Glutamatergic neuron (in vitro differentiated cells): ENCODE data around the gene ZCCHC7. TPM values are rescaled to one million over a fixed set of nuclear protein-coding genes. Genes with fewer than 3 reads are reported as not detected.

Experiments used
- DNase-seq: peaks from one replicate; pipeline ENCODE4 v3.0.0; 2022
- H3K27ac Mint-ChIP-seq: one replicate; pipeline ENCODE4 v1.8.0; 2020; ENCODE audit warnings: mild to moderate bottlenecking, mixed read lengths, inconsistent platforms; ENCODE audit not compliant: unreplicated experiment
- H3K27me3 Mint-ChIP-seq: one replicate; pipeline ENCODE4 v1.8.0; 2020; ENCODE audit warnings: mild to moderate bottlenecking, moderate library complexity, mixed read lengths, inconsistent platforms; ENCODE audit not compliant: unreplicated experiment
- H3K36me3 Mint-ChIP-seq: one replicate; pipeline ENCODE4 v1.8.0; 2020; ENCODE audit warnings: mild to moderate bottlenecking, mixed read lengths, inconsistent platforms; ENCODE audit not compliant: unreplicated experiment
- H3K4me1 Mint-ChIP-seq: one replicate; pipeline ENCODE4 v1.8.0; 2020; ENCODE audit warnings: mild to moderate bottlenecking, low read depth, mixed read lengths, inconsistent platforms; ENCODE audit not compliant: unreplicated experiment
- H3K4me3 Mint-ChIP-seq: one replicate; pipeline ENCODE4 v1.8.0; 2020; ENCODE audit warnings: mild to moderate bottlenecking, mixed read lengths, inconsistent platforms; ENCODE audit not compliant: unreplicated experiment
- H3K9me3 Mint-ChIP-seq: one replicate; pipeline ENCODE4 v1.8.0; 2020; ENCODE audit warnings: mild to moderate bottlenecking, moderate library complexity, mixed read lengths, inconsistent platforms; ENCODE audit not compliant: unreplicated experiment
- CTCF ChIP-seq: fragments of 200-600 bp; sonication (generic); IDR thresholded peaks from one replicate; pipeline ENCODE4 v1.5.0; 2021; ENCODE audit not compliant: partially characterized antibody, unreplicated experiment
- total RNA-seq: library from RNA; stranded (reverse); fragmentation: NEBNext Ultra II Directional; extraction: Animal tissue kit (Norgen Biotek cat#: 25700); gene quantifications from one replicate; pipeline ENCODE4 v1.2.1, GENCODE V29; 2021; ENCODE audit not compliant: unreplicated experiment

ZCCHC7 gene
- total RNA-seq, 1 donor from 2014 or later = 31.1 TPM

GRCh38 chr9:37295178-37295577 lies 174.8 kb downstream of the ZCCHC7 start:
- no peaks in the 10 kb centered on the region for H3K36me3 Mint-ChIP-seq
- peaks cover 12% of the 10 kb centered on the region for H3K4me1 Mint-ChIP-seq
- H3K4me3 Mint-ChIP-seq = no peak overlapping the region
- TF ChIP-seq CTCF = no peak
- no peak overlapping the region for H3K27ac Mint-ChIP-seq
- no peaks in the 10 kb centered on the region for H3K27me3 Mint-ChIP-seq
- no peaks in the 10 kb centered on the region for H3K9me3 Mint-ChIP-seq
- DNase-seq = no peak

GRCh38 chr9:37295796-37296195 lies 175.4 kb downstream of the ZCCHC7 start:
- H3K4me3 Mint-ChIP-seq = no peak overlapping the region
- H3K27me3 Mint-ChIP-seq = no peaks in the 10 kb centered on the region
- no peaks in the 10 kb centered on the region for H3K36me3 Mint-ChIP-seq
- H3K27ac Mint-ChIP-seq = no peak overlapping the region
- H3K9me3 Mint-ChIP-seq = no peaks in the 10 kb centered on the region
- H3K4me1 Mint-ChIP-seq = peaks cover 15% of the 10 kb centered on the region
- TF ChIP-seq CTCF = peak; percentile 30
- DNase-seq = no peak

DNA sequence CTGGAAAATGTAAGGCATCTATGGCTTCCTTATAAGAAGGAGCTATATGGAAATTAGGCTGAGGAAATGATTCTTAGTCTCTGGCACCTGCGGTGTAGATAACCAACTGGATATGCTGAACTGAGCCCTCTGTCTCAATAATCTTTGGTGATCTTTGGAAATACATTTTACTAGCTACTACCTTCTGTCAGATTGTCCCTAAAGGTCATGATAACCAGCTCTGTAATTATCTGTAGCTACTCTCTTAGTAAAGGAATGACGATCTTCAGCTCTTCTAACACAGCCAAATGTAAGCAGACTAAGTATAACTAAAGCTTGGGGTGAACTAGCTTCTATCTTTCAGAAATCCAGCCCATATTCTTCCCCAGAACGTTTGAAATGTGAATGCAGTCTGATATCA lies 177.2 kb downstream of the ZCCHC7 start:
- Mint-ChIP-seq H3K27ac (no peak overlapping the region), H3K27me3 (no peaks in the 10 kb centered on the region), H3K9me3 (no peaks in the 10 kb centered on the region), H3K36me3 (no peaks in the 10 kb centered on the region), H3K4me3 (no peak overlapping the region), H3K4me1 (peaks cover 22% of the 10 kb centered on the region)
- DNase-seq = no peak
- TF ChIP-seq CTCF = no peak

DNA sequence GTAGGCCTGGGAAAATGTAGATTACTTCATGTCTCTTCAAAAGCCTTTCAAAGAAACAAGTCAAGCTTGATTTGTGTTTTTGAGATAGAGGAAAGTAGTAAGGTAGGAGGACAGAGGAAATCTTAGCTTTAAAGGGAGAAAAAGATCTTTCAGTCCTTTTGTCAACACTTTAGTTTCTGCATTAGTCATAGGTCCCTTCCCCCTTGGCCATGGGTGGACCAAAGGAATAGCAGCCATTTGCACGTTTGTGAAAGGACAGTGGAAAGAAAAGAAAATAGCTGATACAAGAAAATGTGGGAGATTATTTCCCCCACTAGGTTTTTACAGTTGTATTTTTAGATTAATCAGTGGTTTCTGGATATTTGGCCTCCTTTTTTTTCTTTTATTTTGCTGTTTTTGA lies 180.2 kb downstream of the ZCCHC7 start:
- H3K4me3 Mint-ChIP-seq = no peak overlapping the region
- H3K27ac Mint-ChIP-seq = no peak overlapping the region
- H3K27me3 Mint-ChIP-seq = no peaks in the 10 kb centered on the region
- no peak for TF ChIP-seq CTCF
- no peaks in the 10 kb centered on the region for H3K36me3 Mint-ChIP-seq
- no peak for DNase-seq
- peaks cover 2% of the 10 kb centered on the region for H3K9me3 Mint-ChIP-seq
- peaks cover 10% of the 10 kb centered on the region for H3K4me1 Mint-ChIP-seq

GRCh38 chr9:37301042-37301853 lies 180.9 kb downstream of the ZCCHC7 start:
- peaks cover 10% of the 10 kb centered on the region for H3K4me1 Mint-ChIP-seq
- TF ChIP-seq CTCF = no peak
- H3K27me3 Mint-ChIP-seq = no peaks in the 10 kb centered on the region
- H3K4me3 Mint-ChIP-seq = no peak overlapping the region
- no peak overlapping the region for H3K27ac Mint-ChIP-seq
- no peaks in the 10 kb centered on the region for H3K36me3 Mint-ChIP-seq
- DNase-seq = no peak
- H3K9me3 Mint-ChIP-seq = peaks cover 2% of the 10 kb centered on the region
